H1 (cell line): Measurements from ENCODE around the gene CEBPA. TPM values are rescaled to one million over a fixed set of nuclear protein-coding genes. Genes with fewer than 3 reads are reported as not detected.

Experiments
- CEBPB ChIP-seq: IDR thresholded peaks from 2 replicates; pipeline ENCODE4 v1.6.1; 2012; ENCODE audit warnings: low read depth, low read length
- polyA plus RNA-seq, 7 experiments: library from polyadenylated mRNA; depleted of rRNA in 3 of 7; stranded (reverse) in 5 of 7; unstranded in 2 of 7; fragments of >200 nt in 5 of 7; fragments of 200-250 nt in 2 of 7; gene quantifications; 1 replicate in 5 of 7; 2 replicates in 1 of 7; 4 replicates in 1 of 7; pipeline versions ENCODE4 v1.2.1 to v1.2.3, GENCODE V29; 2011 to 2013; ENCODE audit warnings: missing spikeins in 2 of 7, mixed read lengths in 2 of 7
- total RNA-seq: library from RNA; stranded (reverse); fragmentation: NEBNext Ultra II Directional; extraction: Animal tissue kit (Norgen Biotek cat#: 25700); gene quantifications from 2 replicates; pipeline ENCODE4 v1.2.1, GENCODE V29; 2021

CEBPA gene
- total and polyA plus RNA-seq, 2 of the 8 experiments (the other 6 are each of a cell fraction or from before 2014, with no cell fraction given) = 2.0 to 2.7 TPM

DNA sequence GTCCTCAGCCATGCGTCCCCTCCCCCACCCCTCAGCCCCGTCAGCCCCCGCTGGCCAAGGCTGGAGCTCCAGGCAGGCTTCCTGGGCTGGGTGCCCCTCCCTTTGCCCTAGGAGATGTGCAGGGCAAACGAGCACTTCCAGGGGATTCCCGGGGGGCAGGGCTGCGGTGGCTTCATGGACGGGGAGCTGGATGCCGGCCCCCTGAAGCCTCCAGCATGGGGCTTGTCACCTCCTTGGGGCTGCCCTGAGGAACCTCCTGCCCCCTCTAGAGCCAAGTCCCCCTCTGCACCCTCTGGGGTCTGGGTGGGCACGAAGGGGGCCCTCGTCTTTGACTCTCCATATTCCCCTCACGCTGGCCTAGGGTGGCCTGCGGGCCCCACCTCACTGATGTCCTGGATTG, 51.3 kb downstream of the CEBPA start (continued):
- TF ChIP-seq CEBPB = no peak
